Measurements from ENCODE around the gene ZNF644. TPM values are rescaled to one million over a fixed set of nuclear protein-coding genes. Genes with fewer than 3 reads are reported as not detected.
"Not testable (repeated sequence)": the region's sequence is repeated elsewhere in the genome, so short reads cannot be mapped to it uniquely, and the experiment has no call there.

The ZNF644 gene
- total RNA-seq, 2 donors from 2014 or later: 67.2 to 75.1 TPM

DNA sequence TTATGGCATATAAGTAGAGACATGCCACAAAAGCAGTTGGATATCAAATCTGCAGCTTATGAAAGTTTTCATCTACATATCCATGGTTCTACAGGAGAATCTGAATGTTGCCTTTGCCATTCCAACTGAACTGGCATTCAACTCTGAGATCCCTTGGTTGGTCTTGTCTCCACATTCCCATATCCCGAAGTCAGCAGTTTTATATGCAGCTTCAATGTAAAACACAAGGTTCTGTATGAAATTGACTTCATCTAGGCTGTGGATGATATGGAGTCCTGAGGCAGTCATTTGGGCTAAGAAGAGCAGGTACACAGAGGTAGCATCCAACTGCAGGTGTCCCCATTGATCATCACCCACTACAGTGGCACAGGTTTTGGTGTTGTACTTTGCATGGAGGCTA lies 129.0 kb downstream of the ZNF644 start:
- intact Hi-C loops (cut with DNase I); DNase-seq (ENCODE audit: low spot score): not testable (repeated sequence)

DNA sequence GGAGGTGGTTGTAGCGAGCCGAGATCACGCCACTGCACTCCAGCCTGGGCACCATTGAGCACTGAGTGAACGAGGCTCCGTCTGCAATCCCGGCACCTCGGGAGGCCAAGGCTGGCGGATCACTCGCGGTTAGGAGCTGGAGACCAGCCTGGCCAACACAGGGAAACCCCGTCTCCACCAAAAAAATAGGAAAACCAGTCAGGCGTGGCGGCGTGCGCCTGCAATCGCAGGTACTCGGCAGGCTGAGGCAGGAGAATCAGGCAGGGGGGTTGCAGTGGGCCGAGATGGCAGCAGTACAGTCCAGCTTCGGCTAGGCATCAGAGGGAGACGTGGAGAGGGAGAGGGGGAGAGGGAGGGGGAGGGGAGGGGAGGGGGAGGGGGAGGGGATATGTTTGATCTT lies 129.6 kb downstream of the ZNF644 start:
- DNase-seq (ENCODE audit: low spot score); intact Hi-C loops (cut with DNase I): not testable (repeated sequence)

DNA sequence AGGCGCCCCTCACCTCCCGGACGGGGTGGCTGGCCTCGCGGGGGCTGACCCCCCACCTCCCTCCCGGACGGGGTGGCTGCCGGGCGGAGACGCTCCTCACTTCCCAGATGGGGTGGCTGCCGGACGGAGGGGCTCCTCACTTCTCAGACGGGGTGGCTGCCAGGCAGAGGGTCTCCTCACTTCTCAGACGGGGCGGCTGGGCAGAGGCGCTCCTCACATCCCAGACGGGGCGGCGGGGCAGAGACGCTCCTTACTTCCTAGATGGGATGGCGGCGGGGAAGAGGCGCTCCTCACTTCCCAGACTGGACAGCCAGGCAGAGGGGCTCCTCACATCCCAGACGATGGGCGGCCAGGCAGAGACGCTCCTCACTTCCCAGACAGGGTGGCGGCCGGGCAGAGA lies 130.1 kb downstream of the ZNF644 start:
- intact Hi-C loops (cut with DNase I); DNase-seq (ENCODE audit: low spot score): not testable (repeated sequence)

DNA sequence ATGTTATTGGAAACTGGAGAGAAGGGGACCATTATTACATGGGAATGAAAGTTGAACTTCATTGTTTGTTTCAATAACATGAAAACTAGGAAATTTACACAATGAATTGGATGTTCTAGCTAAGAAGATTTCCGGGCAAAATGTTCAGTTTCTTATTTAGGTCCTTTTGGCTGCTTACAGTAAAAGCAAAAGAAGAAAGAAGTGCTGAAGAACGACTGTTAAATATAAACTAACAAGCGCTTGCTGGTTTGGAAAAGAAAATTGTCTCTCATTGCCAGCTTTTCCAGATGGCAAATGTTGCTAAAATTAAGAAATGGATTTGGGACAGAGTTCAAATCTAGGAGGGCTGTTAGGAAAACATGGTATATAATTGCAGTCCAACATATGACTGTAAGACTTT lies 139.6 kb downstream of the ZNF644 start:
- intact Hi-C loops (cut with DNase I): no loop called here
- DNase-seq (ENCODE audit: low spot score): no peak

DNA sequence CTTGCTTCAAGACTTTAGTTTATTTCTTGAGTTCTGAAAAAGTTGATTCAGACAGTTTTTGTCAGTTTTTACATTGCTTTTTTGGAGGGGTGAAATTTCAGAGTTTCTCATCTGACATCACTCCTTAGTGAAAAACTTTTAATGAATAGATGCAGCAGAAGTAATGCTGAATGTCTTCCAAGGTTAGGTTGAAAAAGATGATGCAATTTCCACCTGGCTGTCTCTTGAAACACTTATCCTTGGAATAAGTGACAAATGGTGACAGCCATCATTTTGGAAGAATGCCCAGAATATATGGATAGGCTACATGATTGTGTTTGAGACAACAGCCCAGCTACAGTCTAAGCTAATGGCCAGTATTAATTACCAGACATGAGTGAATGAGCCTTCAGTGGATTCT lies 140.8 kb downstream of the ZNF644 start:
- intact Hi-C loops (cut with DNase I): no loop called here
- DNase-seq (ENCODE audit: low spot score): no peak

DNA sequence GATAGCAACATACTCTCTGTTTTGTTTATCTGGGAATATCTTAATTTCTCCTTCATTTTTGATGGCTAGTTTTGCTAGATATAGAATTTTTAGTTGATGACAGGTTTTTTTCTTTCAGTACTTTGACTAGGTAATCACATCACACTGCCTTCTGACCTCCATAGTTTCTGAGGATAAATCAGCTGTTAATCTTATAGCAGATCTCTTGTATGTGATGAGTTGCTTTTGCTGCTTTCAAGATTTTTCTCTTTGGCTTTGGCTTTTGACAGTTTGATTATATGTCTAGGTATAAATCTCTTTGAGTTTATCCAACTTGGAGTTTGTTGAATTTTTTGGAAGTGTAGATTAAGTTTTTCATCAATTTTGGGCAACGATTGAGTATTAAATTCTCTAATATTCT lies 142.6 kb downstream of the ZNF644 start:
- intact Hi-C loops (cut with DNase I): no loop called here
- DNase-seq (ENCODE audit: low spot score): no peak

DNA sequence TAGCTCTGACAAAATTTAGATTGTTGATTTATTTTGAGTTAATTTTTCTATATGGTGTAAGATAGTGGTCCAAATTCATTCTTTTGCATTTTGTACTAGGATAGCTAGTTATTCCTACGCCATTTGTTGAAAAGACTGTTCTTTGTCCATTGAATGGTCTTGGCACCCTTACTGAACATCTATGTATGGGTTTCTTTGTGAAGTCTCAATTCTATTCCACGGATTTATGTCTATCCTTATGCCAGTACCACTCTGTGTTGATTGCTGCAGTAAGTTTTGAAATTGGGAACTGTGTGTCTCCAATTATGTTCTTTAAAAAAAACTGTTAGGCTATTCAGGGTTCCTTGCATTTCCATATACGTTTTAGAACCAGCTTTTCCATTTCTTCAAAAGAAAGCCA lies 145.7 kb downstream of the ZNF644 start:
- intact Hi-C loops (cut with DNase I): no loop called here
- DNase-seq (ENCODE audit: low spot score): no peak

Data from posterior vena cava (tissue), 2 donors.